Fibroblast of mammary gland (primary cell): ENCODE results near the gene NFIB.

Experiments
- DNase-seq: peaks from one replicate; pipeline ENCODE4 v3.0.0-alpha.2; 2010; ENCODE audit warnings: low read depth
- H3K4me3 ChIP-seq: 2 replicates; pipeline ENCODE4 v1.5.1; 2011; ENCODE audit warnings: low read depth, mild to moderate bottlenecking, low read length, moderate library complexity; ENCODE audit not compliant: control insufficient read depth
- CTCF ChIP-seq: conservative IDR thresholded peaks from 2 replicates; pipeline ENCODE4 v1.5.1; 2011; ENCODE audit warnings: low read depth, low read length, inconsistent platforms; ENCODE audit not compliant: control insufficient read depth, insufficient read depth

The NFIB gene

GRCh38 chr9:14158136-14158813 lies 155.7 kb downstream of the NFIB start:
- TF ChIP-seq CTCF, result no peak
- DNase-seq, result no peak
- no peak overlapping the region for H3K4me3 ChIP-seq

GRCh38 chr9:14157191-14157590 lies 156.8 kb downstream of the NFIB start:
- TF ChIP-seq CTCF, result no peak
- no peak overlapping the region for H3K4me3 ChIP-seq
- DNase-seq, result no peak

GRCh38 chr9:14156046-14156445 lies 157.9 kb downstream of the NFIB start:
- no peak for DNase-seq
- no peak overlapping the region for H3K4me3 ChIP-seq
- TF ChIP-seq CTCF, result no peak

GRCh38 chr9:14155237-14155636 lies 158.7 kb downstream of the NFIB start:
- no peak for TF ChIP-seq CTCF
- DNase-seq, result no peak
- H3K4me3 ChIP-seq, result no peak overlapping the region

GRCh38 chr9:14153310-14153720 lies 160.6 kb downstream of the NFIB start:
- peak; percentile 57 for DNase-seq
- no peak for TF ChIP-seq CTCF
- H3K4me3 ChIP-seq, result no peak overlapping the region

- no peak for DNase-seq
- no peak overlapping the region for H3K4me3 ChIP-seq
- no peak for TF ChIP-seq CTCF
Measured at GRCh38 chr9:14151451-14151850, 162.5 kb downstream of the NFIB start.
